Stimulated activated CD4-positive, alpha-beta T cell treated with anti-CD3 and anti-CD28 coated beads, Interleukin-2, amount 100 ng/mL, for 24 hours (primary cell): ENCODE results near the gene TAF1A.

Experiments
- DNase-seq, 2 donors: peaks; one replicate each; pipeline ENCODE4 v3.0.0-alpha.2; 2020

Gene TAF1A

DNA sequence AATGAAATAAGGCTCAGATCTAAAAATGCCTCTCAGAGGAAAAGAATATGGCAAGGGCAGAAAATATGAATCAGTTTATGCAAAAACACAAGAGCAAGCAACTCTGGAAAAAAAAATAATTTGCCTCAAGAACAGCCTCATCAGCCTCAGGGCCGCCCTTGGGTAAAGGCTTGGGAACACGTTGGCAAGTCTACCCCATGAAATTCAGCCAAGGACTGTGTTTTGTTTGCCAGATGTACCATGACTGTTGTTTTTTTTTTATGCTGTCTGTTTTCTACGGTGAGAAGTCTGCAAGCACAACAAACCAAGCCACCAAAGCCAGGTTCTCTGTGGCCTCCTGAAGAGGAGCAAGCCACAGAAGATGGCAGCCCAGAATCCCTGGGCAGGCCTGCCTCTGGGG lies 59.8 kb downstream of the TAF1A start:
- no peak for DNase-seq

DNA sequence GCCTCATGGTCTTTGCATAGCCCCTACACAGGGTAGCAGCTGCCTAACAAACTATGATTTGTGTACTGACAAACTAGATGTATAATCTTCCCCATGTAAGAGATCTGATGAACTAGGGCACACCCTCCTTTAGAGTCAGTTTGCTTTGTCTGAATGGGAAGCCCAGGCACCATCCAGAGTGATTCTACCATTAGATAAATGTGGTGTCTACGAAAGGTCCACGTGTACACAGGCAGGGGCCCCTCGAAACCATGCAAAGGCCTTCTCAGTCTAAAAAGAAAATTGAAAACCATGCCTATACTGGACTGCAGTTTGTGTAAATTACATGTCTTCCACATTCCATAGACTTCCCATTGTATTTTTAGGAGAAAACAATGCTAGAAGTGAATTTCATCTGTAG lies 60.6 kb downstream of the TAF1A start:
- DNase-seq = no peak

DNA sequence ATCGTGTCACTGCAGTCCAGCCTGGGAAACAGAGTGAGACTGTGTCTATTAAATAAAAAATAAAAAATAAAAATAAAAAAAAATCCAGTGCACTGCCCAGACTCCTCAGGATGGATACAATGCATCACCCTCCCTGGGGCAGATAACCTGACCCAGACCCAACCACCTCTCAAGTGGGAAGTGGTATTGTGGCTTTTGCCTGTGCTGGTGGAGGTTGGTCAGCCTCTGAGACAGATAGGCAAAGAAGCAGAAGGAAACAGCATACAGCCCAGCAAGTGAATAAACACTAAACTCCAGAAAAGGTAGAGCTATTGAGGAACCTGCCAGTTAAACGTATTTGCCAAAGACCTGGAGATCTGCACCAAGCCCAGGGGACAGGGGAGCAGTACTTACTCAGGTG lies 63.8 kb downstream of the TAF1A start:
- DNase-seq = no peak

DNA sequence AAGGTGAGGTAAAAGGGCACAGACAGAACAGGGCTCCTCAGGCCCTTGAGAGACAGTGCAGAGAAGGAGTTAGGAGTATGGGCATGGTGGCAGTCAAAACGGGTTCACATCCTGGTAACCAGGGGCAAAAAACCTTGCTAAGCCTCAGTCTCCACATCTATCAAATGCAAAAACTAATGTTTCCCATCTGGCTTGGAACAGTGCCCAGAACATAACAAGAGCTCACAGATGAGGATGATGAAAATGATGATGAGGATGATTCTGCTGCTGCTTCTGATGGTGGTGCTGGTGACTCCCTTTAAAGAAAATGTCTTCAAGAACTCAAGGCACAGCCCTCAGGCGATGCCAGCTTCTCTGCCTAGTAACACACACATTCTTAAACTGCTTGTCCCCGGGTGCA lies 65.9 kb downstream of the TAF1A start:
- no peak for DNase-seq

DNA sequence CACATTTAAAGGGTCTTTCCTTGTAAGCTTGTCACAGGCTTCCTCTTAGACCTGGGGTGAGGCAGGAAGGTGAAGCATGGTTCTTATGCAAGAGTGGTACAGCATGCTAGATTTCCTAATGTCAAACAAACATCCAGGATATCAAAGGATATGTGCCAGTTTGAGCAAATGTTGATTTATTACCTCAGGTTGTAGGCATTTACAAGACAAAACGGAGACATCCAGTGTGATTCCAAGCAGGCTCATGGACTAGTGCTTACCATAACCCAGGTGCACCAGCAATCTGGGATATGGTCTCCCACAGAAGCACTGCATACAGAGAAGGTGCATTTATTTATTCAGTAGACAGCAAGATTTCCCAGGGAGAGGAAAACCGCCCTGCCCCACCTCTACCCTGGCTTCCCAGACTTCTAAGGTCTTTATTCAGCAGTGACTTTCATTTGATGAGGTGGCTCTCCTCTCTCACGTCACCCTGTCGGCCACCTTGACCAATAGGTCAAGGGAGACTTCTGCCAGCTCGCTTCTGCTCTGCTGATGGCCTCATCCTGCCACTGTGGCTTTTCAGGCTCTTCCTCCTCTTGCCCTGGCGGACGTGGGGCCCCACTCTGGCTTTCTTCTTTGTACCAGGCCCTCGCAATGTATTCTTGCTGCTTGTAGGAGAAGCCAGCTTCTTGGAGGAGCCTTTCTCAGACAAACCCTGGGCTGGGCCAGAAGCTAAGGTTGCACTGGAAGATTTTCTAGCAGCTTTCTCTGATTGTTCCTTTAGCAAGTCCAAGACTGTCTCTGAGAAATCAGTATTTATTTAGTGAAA lies 67.4 kb downstream of the TAF1A start:
- DNase-seq = no peak

DNA sequence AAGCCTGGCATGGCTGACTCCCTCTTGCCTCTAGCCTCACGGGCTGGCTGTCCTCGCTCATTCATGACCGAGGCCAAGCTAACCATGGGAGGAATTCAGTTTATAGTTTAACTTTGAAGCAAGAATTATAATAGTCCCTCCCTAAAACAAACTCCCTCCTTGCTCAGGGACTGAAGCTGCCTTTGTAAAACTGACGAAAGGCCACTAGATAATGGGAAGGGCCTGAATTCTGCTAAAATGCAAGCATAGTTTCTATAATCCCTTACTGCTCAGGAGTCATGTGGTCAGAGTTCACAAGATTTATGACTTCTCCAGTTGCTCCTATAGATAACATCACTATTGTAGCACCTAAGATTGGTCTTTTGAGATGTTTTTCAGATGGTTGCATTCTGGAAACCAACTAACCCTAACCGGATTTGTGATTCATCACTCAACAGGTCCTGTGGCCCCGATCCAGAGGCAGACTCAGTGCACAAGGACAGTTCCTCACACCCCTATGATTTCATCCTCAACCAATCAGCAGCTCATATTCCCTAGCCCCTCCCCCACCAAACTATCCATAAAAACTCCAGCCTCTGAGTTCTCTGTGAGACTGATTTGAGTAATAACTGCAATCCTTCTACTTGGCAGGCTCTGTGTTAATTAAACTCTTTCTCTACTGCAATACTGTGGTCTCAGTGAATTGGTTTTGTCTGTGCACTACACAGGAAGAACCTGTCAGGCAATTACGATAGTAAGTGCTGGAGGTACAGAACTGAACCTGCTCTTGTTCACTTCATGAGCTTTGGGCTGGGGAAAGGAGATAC lies 68.2 kb downstream of the TAF1A start:
- DNase-seq = no peak
